Fibroblast of skin of left biceps (primary cell): ENCODE data around the gene FIBCD1.

Experiments
- DNase-seq, 2 experiments: peaks; one replicate each; pipeline ENCODE4 v3.0.0-alpha.2; 2013; ENCODE audit warnings: low read depth in 2 of 2

Gene FIBCD1

DNA sequence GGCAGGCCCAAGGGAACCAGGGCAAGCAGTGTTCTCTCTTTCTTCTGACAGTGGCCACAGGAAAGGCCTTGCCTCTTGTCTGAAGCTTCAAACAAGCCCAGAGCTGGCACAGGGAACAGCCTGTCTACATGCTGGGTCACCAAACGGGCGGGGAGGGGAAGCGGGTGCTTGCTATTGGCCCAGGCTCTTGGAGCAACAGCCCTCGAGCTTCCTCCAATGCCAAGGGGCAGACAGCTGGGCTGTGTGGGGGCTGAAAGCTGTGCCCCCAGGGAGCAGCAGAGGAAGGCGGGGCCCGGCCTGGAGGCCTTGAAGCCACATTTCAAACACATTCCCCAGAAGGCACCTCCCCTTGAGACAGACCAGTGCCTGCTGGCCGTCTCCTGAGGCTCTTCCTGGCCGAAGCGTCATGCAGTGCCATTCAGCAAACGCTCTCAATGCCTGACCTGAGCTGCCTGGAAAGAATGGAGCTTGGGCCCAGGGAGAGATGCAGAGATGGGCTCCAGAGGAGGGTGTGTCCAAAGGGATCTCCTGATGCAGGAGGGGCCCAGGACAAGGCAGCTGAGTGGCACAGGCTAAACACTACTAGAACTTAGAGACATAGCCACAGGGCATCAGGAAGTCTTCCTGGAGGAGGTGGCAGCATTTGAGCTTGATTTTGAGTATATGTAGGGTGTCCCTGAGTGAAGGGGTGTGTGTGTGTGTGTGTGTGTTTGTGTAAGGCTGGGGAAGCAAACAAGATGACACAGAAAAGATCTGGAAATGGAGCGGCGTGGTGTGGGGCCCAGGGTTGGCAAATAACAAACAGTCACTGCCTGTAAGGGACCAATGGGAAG lies 2.5 kb downstream of the FIBCD1 start:
- DNase-seq: no peak

DNA sequence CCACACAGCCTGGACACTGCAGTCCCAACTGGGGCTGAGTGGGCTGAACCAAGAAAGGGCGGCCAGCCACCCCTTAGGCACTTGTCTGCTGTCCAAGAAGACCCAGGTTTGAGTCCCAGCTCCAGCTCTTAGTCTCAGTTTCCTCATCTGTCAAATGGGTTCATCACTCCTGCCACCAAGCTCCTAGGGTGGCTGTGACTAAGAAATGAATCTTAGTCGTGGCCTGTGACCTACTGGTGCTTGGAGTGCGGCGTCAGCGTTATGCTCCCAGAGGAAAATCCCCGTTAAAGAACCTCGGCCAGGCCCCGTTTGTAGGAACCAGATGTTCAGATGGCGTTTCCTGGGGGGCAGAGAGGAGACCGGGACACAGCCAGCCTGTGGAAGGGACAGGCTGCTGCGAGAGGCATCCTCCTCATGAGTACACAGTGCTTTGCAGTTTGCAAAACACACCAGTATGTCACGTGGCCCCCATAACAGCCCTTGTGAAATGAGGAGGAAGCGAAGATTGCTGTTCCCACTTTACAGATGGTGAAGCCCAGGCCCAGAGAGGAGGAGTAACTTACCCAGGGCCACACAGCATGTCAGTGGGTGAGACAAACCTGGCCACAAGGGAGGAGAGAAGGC lies 3.3 kb downstream of the FIBCD1 start:
- no peak for DNase-seq

DNA sequence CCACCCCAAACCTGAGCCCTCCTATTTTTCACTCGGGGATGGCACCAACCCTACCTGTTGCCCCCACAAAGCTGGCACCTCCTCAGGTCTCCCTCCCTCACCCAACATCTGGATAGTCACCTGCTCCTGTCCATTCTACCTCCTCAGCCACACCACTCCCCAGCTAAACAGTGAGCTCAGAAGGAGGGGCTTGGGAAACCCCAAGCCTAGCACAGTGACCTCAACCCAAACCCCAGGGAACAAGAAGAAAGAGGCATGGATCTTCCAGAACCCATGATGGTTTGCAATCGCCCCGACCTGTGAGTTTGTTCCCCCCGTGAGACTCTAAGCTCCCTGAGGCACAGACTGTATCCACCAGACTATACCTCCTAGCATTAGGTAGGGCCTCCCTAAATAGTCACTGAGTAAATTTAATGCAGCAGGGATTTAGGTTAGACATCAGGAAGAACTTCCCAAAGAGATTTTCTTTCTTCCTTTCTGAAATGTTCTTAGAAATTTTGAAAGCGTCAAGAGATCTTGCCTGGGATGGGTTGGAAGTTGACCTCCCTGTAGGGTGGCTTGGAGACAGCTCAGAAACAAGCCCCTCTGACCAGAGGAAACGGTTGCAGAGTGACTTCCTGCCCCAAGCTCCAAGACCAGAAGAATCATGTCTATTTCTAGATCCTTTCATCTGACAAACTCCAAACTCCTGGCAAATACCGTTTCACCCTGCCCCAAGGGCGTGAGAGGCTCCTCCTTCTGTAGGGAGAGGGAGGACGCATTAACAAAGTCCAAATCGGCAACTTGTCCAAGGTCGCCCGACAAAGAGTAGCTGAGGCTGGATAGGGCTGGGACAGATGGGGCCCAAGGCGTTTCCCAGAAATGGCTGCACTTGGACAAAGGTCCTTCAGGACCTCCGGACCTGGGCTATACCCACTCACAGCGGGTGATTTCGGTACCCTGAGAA lies 4.1 kb downstream of the FIBCD1 start:
- no peak for DNase-seq

DNA sequence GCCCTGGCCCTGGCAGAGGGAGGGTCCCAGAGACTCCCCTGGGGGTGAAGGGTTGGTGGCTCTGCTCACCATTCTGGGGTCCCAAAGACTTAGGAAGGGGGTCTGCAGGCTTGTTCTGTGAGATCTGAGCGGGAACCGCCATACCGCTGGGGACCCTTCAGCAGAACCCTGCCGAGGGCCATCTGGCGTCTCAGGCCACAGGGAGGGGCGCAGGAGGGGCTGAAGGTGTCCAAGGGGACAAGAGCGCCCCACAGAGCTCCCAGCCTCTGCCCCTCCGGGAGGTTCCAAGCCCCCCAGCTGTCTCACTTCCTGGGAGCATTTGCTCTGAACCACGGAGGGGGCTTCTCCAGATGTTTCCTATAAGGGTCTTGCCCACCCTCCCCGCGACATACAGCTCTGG lies 4.8 kb downstream of the FIBCD1 start:
- no peak for DNase-seq

DNA sequence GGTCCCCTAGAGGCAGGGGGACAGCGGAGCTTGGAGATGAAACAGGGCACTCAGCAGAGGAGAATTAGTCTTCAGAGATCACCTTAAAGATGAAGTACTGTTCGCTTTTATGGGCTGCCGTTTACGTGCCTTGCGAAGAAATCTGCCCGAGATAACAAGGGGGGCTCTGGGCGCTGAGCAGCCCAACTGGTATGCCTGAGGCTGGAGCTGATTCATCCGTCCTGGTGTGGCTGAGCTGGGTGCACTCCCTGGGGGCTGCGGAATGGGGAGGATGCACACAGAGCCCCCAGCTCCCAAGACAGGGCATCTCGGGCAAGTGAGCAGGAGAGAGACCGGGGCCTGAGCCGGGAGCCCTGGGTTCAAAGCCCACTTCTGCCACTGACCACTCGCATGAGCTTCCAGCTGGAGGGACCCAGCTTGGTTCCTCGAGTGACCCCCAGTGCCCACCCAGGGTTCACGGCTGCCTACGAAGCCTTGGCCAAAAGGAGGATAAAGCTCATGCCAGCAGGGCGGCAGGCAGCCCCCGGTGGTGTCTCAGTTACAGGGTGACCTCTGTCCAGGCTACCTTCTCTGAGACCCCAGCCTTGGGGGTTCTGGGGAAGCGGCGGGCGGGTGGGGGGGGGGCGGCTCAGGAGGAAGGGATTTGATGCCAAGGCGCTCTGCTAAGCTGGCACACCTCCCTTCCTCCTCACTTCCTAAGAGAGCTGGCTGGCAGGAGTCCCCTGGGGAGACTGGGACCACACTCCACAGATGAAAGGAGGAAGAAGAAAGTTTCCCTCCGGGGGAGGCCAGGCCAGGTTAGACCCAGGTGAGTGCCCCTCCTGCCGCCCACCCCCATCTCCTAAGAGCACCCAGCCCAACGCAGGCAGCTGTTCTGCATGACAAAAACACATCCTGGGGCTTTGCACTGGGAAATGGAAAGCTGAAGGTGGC lies 5.7 kb downstream of the FIBCD1 start:
- no peak for DNase-seq

DNA sequence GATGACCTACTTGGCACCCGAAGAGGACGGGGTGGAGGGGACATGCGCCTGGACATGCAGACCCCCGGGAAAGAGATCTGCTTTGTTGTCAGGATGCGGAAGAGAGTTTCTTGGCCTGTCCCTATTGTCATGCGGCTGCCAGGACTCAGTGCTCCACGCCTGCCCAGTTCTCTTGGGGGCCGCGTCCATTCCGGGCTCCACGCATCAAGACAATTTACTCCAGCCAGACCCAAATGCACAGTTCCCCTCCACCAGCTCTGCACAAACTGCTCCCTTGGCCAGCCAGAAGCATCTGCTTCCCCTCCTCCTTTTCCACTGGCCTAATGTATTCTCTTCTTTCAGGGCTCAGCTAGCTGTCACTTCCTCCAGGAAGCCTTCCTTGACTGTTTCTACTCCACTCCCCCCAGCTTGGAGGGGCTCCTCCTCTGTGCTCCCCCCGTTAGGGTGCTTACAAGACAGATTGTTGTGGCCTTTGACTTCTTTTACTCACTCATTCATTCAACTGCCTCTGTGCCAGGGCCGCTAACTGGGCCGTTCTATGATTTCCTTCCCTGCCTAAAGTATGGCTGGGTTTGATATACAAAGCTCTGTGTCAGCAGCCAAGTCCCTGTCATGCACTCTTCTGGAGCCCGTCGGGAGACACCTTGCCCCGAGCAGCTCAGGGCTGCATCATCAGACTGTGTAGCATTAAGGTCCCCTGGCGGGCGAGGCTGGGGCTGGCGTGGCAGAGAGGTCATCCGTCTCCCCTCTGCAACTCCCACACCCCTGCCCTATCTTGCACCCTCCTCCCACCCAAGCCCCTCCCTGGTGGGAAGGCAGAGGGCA lies 6.6 kb downstream of the FIBCD1 start:
- no peak for DNase-seq

DNA sequence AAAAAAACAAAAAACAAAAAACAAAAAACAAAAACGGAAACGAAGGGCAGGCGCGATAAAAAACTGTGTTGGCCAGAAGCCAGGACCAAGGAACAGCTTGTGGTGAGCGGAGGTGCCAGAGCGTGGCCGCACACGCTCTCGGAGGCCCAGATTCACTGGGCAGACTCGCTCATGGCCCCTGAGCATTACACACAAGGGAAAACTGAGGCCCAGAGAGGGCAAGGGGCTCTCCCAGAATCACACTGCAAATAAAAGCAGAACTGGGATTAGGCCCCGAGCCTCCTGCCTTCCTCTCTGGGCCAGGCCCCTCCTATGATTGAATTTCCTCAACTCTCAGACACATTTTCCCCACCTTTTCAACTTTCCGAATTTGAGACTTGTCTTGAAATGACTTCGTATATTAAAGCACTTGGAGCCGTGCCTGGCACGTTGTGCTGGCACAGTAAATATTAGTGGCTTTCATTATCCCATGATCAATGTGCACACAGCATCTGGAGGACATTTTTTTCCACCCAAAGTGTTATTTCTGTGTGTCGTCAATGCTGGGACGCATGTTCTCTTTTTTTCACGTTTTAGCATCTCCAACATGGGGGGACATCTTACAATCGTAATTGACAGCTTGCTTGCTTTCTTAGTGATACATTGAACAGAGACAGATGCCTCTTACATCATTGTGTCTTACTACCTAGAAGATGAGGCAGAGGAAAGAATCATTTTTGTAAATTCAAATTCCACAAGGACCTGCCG lies 7.4 kb downstream of the FIBCD1 start:
- no peak for DNase-seq

DNA sequence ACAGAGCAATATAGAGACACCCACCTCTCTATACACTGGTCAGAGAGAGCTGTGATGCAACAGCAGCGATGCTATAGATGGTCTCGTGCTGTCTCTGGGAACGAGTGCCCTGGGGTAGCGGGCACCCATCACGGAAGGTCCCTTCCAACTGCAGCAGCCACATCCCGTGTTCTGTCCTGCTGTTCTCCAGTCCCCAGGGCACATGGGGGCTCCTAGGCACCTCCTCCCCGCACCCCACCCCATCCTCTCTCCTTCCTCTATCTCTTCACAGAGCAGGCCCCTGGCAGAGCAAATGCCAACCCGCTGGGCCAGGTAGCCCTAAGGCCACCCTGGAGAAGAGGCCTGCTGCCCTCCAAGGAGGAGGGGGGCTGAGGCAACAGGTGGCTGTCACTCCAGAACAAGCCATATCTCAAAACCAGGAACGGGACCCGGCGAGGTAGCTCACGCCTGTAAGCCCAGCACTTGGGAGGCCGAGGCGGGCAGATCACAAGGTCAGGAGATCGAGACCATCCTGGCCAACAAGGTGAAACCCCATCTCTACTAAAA lies 8.2 kb downstream of the FIBCD1 start:
- DNase-seq: no peak

DNA sequence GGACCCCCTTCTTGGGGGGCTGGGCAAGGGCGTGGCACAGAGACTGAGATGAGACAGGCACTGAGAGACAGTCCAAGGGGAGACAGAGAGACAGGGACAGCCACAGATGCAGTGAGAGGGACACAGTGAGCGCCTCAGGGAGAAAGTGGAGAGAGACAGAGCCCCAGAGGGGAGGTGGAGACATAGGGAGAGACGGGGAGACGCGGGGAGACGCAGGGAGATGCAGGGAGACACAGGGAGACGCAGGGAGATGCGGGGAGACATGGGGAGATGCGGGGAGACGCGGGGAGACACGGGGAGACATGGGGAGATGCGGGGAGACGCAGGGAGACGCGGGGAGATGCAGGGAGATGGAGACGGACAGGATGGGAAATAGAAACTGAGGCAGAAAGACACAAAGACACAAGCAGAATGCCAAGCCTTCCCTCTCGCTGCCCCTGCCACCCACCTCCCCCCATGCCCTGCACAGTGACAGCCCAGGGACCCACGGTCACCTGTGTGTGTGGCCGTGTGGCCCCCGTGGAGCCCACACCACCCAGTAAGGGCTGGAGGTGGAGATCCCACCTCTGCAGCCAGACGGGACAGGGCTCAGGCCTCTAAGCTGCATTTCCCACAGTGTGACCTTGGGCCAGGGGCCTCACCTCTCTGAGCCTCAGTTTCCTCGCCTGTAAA lies 8.8 kb downstream of the FIBCD1 start:
- DNase-seq: no peak

DNA sequence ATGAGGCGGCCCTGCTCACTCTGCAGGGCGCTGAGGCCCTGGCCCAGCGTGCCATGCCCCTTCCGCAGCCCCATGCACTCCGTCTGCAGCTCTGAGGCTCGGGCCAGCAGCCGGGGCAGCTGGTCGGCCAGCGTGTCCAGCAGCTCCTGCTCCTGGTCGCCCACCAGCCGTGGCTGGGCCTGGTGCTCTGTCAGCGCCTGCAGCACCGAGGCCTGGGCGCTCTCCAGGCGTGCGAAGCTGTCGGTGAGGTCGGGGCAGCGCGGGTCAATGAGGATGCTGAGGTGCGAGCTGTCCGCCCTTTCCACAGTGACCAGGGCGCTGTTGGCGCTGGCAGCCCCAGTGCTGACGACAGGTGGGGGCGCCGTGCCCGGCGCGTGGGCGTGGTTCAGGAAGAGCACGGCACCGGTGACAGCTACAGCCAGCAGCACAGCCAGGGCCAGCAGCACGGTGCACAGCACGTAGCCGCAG lies 9.4 kb downstream of the FIBCD1 start:
- DNase-seq: no peak

DNA sequence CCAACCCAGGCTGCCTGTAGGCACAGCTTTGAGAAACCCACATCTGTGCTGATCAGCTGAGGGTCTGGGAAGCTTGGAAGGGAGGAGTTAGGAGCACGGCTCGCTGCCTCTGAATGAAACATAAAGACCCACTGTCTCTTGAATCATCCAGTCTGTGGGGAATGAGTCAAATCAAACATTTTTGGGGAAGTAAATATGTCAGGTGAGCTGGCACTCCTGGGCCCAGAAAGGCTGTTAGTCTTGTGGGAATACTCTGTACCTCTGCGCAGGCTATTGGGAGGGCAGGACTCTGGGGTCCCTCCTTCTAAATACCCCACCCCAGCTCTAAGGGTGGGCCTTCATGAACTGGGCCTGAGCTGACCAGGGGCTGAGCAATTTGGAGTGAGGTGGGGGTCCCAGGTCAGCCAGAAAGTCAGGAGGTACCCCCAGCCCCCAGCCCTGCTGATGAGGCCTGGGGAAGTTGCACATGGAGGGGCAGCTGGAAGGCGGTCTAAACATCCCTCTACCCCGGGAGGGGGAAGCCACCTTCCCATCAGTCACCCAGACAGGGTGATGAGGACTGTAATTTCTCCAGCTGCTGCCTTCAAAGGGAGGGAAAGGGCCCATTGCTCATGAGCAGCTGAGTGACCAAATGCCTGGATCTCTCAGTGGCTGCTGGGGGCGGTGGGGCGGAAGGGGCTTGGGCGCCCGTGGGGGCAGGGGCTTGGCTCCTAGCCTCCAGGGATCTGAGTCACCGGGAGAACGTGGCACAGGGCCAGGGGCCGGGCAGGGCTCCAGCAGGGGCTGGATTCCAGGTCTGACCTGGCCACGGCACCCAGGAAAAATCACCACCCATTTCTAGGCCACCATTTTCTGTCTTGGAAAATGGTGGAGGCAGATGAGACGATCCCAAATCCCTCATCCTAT lies 10.8 kb downstream of the FIBCD1 start:
- no peak for DNase-seq

DNA sequence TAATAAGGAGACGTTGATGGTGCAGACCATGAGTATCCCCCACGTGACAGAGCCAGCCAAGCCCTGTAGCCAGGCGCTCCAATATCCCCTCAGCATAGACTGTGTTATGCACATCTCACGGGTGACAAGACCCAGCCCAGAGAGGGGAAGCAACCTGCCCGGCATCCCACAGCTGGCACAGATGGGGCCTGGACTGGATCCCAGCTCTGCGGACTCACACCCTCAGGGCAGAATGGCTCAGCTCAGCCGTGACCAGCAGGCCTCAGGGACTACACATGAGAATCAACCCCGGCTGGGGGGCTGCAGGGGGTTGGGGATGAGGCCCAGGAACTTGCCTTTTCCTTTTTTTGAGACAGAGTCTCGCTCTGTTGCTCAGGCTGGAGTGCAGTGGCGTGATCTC lies 11.7 kb downstream of the FIBCD1 start:
- DNase-seq: no peak

DNA sequence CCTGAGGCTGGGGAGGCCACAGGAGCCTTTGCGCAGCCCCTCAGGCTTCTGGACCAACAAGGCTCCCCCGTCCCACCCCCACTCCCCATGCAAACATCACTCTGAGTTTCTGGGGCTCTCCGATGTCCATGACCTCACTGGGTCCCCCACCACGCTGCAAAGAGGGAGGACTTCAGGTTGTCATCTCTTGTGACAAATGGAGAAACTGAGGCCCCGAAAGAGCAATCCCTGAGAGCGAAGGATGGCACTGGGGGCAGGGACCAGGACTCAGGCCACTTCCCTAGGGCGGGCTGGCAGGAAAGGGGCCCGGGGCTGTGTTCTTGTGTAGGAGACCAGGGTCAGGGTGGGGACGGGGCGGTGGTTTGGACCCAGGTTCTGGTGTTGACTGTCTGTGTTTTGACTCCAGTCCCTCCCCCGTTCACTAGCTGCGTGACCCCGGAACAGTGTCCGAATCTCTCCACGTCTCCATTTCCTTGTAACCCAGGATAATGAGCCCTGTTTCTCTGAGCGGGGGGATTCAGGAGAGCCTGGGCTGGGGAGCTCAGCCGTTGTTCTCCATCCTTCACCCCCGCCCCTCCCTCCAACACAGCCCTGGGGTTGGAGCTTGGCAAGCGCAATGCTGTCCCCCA lies 13.9 kb downstream of the FIBCD1 start:
- DNase-seq: no peak

DNA sequence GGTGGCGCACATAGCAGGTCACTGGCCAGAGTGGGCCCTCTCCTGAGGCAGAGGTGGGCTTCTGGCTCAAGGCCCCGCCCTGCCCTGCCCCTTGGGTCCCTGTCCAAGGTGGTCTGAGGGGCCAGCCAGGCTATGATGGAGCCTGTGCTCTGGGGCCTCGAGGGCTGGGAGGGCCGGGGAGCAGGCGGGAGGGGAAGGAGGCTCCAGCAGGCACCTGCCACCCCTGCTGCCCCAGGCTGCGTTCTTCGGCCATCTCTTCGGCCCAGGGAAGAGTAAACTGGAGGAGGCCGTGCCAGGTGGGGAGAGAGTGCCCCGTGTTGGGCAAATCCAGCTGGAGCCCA lies 14.6 kb downstream of the FIBCD1 start:
- no peak for DNase-seq

DNA sequence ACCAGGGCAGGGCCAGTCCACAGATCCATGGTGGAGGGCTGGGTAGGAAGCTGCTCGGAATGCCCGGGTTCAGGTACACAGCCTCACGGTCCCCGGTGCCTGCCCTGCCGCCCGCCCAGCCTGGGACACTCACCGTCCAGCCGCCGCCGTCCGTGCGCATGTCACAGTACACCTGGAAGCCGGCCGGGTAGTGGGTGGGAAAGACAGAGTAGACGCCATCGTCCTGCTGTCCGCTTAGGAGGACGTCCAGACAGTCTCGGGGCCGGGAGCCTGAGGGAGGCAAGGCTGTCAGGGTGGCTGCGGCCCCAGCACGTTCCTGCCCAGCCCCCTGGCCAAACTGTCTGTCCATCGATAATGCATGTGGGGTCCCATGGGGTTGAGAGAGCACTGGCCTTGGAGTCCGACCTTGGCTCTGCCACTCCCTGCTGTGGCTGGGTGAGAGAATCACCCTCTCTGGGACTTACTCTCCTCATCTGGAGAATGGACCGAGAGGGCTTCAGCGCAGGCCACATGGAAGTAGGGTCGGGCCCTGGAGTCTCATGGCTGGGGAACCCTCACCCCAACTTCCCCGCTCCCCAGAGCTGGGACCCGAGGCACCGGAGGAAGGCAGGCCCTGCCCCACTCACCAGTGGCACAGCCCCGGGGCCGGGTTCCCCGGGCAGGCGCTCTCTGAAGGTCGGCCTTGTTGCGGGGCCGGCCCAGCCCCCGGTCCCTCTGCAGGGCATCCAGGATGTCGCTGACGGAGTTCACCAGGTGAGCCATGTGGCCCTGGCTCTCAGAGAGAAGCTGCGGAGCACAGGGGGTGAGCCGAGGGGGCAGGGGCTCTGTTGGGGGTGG lies 15.2 kb downstream of the FIBCD1 start:
- no peak for DNase-seq

DNA sequence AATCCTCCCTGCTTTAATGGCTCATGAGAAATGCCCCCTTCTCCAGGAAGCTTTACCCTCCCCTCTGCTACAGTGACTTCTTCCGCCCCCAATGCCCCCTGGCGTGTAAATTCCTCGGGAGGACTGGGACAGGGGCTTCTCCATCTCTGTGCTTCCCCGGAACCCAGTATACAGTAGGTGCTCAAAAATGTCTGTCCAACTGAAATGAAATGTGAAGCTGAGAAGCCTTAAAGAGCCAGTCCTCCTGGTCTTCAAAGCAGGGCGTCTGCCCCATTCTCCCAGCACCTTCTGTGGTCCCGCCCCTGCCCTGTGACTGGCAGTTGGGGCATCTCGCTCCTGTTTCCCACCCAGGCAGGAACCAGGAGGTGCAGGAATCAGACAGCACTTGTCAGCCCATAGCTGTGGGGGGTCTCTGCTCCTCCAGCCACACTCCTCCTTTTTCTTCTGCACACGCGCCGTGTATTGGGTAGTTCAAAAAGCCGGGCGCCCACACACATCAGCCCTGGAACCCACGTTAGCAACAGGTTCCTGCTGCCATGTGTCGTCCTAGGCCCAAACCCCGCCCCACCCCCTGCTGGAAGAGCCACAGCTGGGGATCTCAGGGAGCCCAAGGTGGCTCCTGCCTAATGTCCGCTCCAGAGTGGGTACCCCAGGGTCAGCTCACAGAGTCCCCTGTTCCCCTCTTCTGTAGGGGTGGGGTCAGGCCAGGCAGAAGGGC lies 16.0 kb downstream of the FIBCD1 start:
- no peak for DNase-seq
